Measurements from ENCODE around the gene CXCL16.
"Not testable (repeated sequence)": the region's sequence is repeated elsewhere in the genome, so short reads cannot be mapped to it uniquely, and the experiment has no call there.

- TF ChIP-seq CTCF, EZH2 (IDR thresholded peaks at IDR 0.05): not testable (repeated sequence)
Measured at GRCh38 chr17:4704574-4704907, 35.2 kb downstream of the CXCL16 start.

All from neural progenitor cell (in vitro differentiated cells).